GM12878 (cell line): ENCODE measurements around the gene GABBR2. TPM values are rescaled to one million over a fixed set of nuclear protein-coding genes. Genes with fewer than 3 reads are reported as not detected.

Experiments
- ATAC-seq: fragments of 200-7000 bp; cut with Tn5 transposase; 3 replicates; pipeline ENCODE4 v1.9.1; 2020; ENCODE audit warnings: mild to moderate bottlenecking, moderate library complexity
- BruUV-seq: library from RNA; stranded (reverse); fragments of 400-500 nt; replicated peaks from 2 replicates; lab custom pipeline; 2021; lab: Mats Ljungman, UMichigan
- CTCF ChIA-PET: fragments of 300-600 bp; sonication (Branson Sonifier 250); formaldehyde crosslinking; extraction: SDS; loops from one replicate; lab custom pipeline; 2021; ENCODE audit warnings: inconsistent platforms; lab: Yijun Ruan, JAX
- POLR2A ChIA-PET: fragments of 350-600 bp; formaldehyde crosslinking; extraction: SDS; loops from one replicate; lab custom pipeline; 2021; ENCODE audit warnings: inconsistent platforms; lab: Charles Lee
- RAD21 ChIA-PET: fragments of 300-600 bp; sonication (Branson Sonifier 250); formaldehyde crosslinking; loops from one replicate; lab custom pipeline; 2023; ENCODE audit warnings: antibody characterized with exemption; ENCODE audit not compliant: unreplicated experiment; lab: Charles Lee
- SMC1A ChIA-PET: fragments of 300-600 bp; sonication (Branson Sonifier 250); formaldehyde crosslinking; loops from one replicate; lab custom pipeline; 2023; ENCODE audit not compliant: unreplicated experiment, uncharacterized antibody; lab: Charles Lee
- DNase-seq: peaks from one replicate; pipeline ENCODE4 v3.0.0-alpha.2; 2011; ENCODE audit warnings: low read depth, low spot score
- FAIRE-seq: peaks from 3 replicates; lab custom pipeline; 2011; peaks lifted over from hg19 to GRCh38; lab: Jason Lieb, UNC
- H2AFZ ChIP-seq: 2 replicates; pipeline ENCODE4 v1.6.0; 2011; ENCODE audit warnings: low read depth, low read length, control low read depth; ENCODE audit not compliant: control insufficient read depth
- H3K27ac ChIP-seq: 2 replicates; pipeline ENCODE4 v1.5.1; 2011; ENCODE audit warnings: control low read depth; ENCODE audit not compliant: control insufficient read depth, insufficient read depth
- H3K27me3 ChIP-seq, 2 experiments: replicated peaks in 1 of 2; 2 replicates each; pipeline versions ENCODE4 v1.6.0 to v1.6.1; 2011; ENCODE audit warnings: low read length in 1 of 2; ENCODE audit not compliant: control insufficient read depth in 2 of 2, insufficient read depth in 2 of 2
- H3K36me3 ChIP-seq, 2 experiments: 2 replicates each; pipeline ENCODE4 v1.5.1; 2011; ENCODE audit warnings: low read length in 1 of 2; ENCODE audit not compliant: control insufficient read depth in 2 of 2, insufficient read depth in 2 of 2
- H3K4me1 ChIP-seq: 2 replicates; pipeline ENCODE4 v1.6.1; 2011; ENCODE audit warnings: mild to moderate bottlenecking, low read length, moderate library complexity, mixed read lengths; ENCODE audit not compliant: control insufficient read depth, insufficient read depth
- H3K4me2 ChIP-seq: 2 replicates; pipeline ENCODE4 v1.6.0; 2011; ENCODE audit warnings: control low read depth; ENCODE audit not compliant: control insufficient read depth, insufficient read depth
- H3K4me3 ChIP-seq: fragments of 200-600 bp; sonication (generic); 2 replicates; pipeline ENCODE4 v1.5.1; 2016
- H3K79me2 ChIP-seq: 2 replicates; pipeline ENCODE4 v1.6.0; 2011; ENCODE audit warnings: low read length; ENCODE audit not compliant: control insufficient read depth, insufficient read depth
- H3K9ac ChIP-seq: 2 replicates; pipeline ENCODE4 v1.8.0; 2011; ENCODE audit warnings: low read length, control low read depth, mixed read lengths; ENCODE audit not compliant: control insufficient read depth, insufficient read depth
- H3K9me3 ChIP-seq: replicated peaks from 3 replicates; pipeline ENCODE4 v1.5.1; 2011; ENCODE audit warnings: mild to moderate bottlenecking, low read length; ENCODE audit not compliant: control insufficient read depth, insufficient read depth
- H4K20me1 ChIP-seq: 2 replicates; pipeline ENCODE4 v1.6.0; 2011; ENCODE audit not compliant: control insufficient read depth, insufficient read depth
- BHLHE40 ChIP-seq, 2 experiments: fragments of 450-650 bp in 1 of 2; IDR thresholded peaks; 2 replicates each; pipeline ENCODE4 v1.6.1; 2011 to 2017; ENCODE audit warnings: low read depth in 2 of 2, borderline replicate concordance in 1 of 2, improper control_type of control experiment in 1 of 2, low read length in 1 of 2, mild to moderate bottlenecking in 1 of 2
- EGR1 ChIP-seq, 2 experiments: IDR thresholded peaks; 1 replicate in 1 of 2; 2 replicates in 1 of 2; pipeline ENCODE4 v1.6.1; 2011 to 2012; ENCODE audit warnings: low read depth in 2 of 2, low read length in 2 of 2, borderline replicate concordance in 1 of 2, mild to moderate bottlenecking in 1 of 2, moderate library complexity in 1 of 2
- GABPA ChIP-seq: IDR thresholded peaks from 2 replicates; pipeline ENCODE4 v1.6.1; 2014; ENCODE audit warnings: antibody characterized with exemption, low read depth, mild to moderate bottlenecking, inconsistent platforms
- KLF5 ChIP-seq: fragments of 450-650 bp; IDR thresholded peaks from 2 replicates; pipeline ENCODE4 v1.6.1; 2014; ENCODE audit warnings: mild to moderate bottlenecking; ENCODE audit not compliant: partially characterized antibody
- NR2C2 ChIP-seq: IDR thresholded peaks from 2 replicates; pipeline ENCODE4 v1.6.1; 2011; ENCODE audit warnings: borderline replicate concordance, low read depth; ENCODE audit not compliant: control insufficient read depth, insufficient read length
- RAD21 ChIP-seq: IDR thresholded peaks from 2 replicates; pipeline ENCODE4 v1.6.1; 2011; ENCODE audit warnings: mild to moderate bottlenecking, low read depth, low read length, moderate library complexity; ENCODE audit not compliant: insufficient read depth
- RCOR1 ChIP-seq: conservative IDR thresholded peaks from 2 replicates; pipeline ENCODE4 v1.6.1; 2012; ENCODE audit warnings: low read depth, low read length, improper control_type of control experiment
- TAF1 ChIP-seq: IDR thresholded peaks from 2 replicates; pipeline ENCODE4 v1.6.1; 2011; ENCODE audit warnings: mild to moderate bottlenecking, low read depth, low read length, borderline replicate concordance
- WRNIP1 ChIP-seq: IDR thresholded peaks from 2 replicates; pipeline ENCODE4 v1.6.1; 2011; ENCODE audit warnings: low read depth, low read length, improper control_type of control experiment, borderline replicate concordance
- WGBS: methylation state at CpG from one replicate; pipeline ENCODE4 v1.1.6; 2016; ENCODE audit warnings: low lambda C conversion rate; ENCODE audit not compliant: insufficient replicate concordance, insufficient coverage; ENCODE audit errors: missing lambda C conversion rate; 5-methylcytosine and 5-hydroxymethylcytosine counted together
- in situ Hi-C: fragments of 300-500 bp; cut with MboI; formaldehyde crosslinking; loops from 9 replicates; pipeline ENCODE4 v1.14.3; 2018; ENCODE audit warnings: mixed read lengths
- intact Hi-C: fragments of 100-400 bp; cut with micrococcal nuclease; formaldehyde crosslinking; loops from one replicate; pipeline ENCODE4 v1.14.2; 2022; ENCODE audit not compliant: unreplicated experiment
- polyA plus RNA-seq, 11 experiments: library from polyadenylated mRNA; depleted of rRNA in 4 of 11; unstranded in 6 of 11; stranded (reverse) in 5 of 11; fragments of >200 nt; fragmentation: Nextera tagmentation in 4 of 11; fragmentation: Illumina TruSeq in 1 of 11; extraction: Ambion mirVana in 4 of 11; extraction: Trizol in 1 of 11; gene quantifications; 1 replicate in 1 of 11; 2 replicates in 10 of 11; pipeline versions ENCODE4 v1.2.1 to v1.2.3, GENCODE V29; 2011 to 2016; ENCODE audit warnings: inconsistent platforms in 2 of 11, missing spikeins in 2 of 11, low read depth in 1 of 11
- total RNA-seq, 4 experiments: library from RNA; depleted of rRNA in 3 of 4; stranded (reverse); fragments of >200 nt in 3 of 4; fragmentation: Illumina TruSeq in 1 of 4; extraction: Trizol in 1 of 4; gene quantifications; 2 replicates each; pipeline versions ENCODE4 v1.2.1 to v1.2.3, GENCODE V29; 2013 to 2021
- TF ChIP-seq, protein P1 (sequence below): IDR thresholded peaks from 2 replicates; pipeline ENCODE4 v1.6.1; 2011; ENCODE audit warnings: mild to moderate bottlenecking, low read depth, low read length, moderate library complexity; ENCODE audit not compliant: insufficient replicate concordance
- TF ChIP-seq, protein P2 (sequence below): IDR thresholded peaks from 2 replicates; pipeline ENCODE4 v1.6.1; 2012; ENCODE audit warnings: low read depth, low read length, improper control_type of control experiment
- TF ChIP-seq, protein P3 (sequence below): fragments of 450-650 bp; IDR thresholded peaks from 2 replicates; pipeline ENCODE4 v1.6.1; 2016; ENCODE audit warnings: mild to moderate bottlenecking, moderate library complexity, borderline replicate concordance
- TF ChIP-seq, protein P4 (sequence below): IDR thresholded peaks from 2 replicates; pipeline ENCODE4 v1.6.1; 2011; ENCODE audit warnings: borderline replicate concordance, low read depth, mild to moderate bottlenecking, moderate library complexity, low read length; ENCODE audit not compliant: insufficient read depth, poor library complexity, severe bottlenecking

GABBR2 gene
- total and polyA plus RNA-seq, 10 of the 15 experiments (the other 5 are each of a cell fraction or from before 2014, with no cell fraction given) = 0.02 to 2.2 (median 0.06) TPM; not detected in 2

DNA sequence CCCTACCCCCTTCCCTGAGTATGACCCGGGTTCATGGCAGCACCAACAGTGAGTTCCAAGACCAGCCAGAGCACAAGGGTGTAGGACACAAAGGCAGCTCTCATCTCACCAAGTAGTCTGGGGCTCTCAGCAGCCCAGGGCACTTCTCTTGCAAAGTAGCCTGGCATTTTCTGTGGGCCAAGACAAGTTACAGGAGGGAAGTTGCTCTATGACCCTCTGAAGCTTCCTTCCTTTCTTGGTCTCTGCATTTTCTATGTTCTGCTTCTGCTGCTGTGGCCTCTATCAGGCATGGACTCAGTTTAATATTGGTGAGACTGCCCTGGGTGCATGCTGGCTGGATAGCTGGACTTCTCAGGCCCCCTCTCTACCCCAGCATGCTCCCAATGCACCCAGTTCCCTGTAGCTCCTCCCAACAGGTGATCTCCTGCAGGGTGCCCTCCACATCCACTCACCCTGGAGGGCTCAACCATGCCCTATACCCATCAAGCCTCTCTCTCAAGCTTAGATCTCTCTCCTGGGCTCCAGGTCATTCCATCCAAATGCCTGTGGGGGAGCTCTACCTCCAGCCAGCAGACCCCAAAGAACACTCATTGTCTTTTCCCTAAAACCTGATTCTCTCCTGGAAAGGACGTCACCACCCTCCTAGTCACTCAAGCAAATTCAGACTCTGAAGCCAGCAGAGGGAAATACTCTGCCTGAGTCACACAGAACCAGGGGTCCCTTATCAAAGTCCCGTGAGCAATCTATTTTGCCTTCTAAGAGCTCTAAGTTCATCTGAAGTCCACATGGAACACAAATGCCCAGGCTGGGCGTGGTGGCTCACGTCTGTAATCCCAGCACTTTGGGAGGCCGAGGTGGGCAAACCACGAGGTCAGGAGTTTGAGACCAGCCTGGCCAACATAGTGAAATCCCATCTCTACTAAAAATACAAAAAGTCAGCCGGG, 467.1 kb downstream of the GABBR2 start:
- SMC1A ChIA-PET = no interaction called here
- CTCF ChIA-PET = interaction anchor here (0.5 to 1.7 kb wide), 8 partner anchors 9 to 351 kb away, joined by 3 to 6 read pairs (median 3); partner anchors contain the start of gene TRMO
- H3K4me2 ChIP-seq = no peak overlapping the region
- TF ChIP-seq, protein P1, sequence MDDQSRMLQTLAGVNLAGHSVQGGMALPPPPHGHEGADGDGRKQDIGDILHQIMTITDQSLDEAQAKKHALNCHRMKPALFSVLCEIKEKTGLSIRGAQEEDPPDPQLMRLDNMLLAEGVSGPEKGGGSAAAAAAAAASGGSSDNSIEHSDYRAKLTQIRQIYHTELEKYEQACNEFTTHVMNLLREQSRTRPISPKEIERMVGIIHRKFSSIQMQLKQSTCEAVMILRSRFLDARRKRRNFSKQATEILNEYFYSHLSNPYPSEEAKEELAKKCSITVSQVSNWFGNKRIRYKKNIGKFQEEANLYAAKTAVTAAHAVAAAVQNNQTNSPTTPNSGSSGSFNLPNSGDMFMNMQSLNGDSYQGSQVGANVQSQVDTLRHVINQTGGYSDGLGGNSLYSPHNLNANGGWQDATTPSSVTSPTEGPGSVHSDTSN = no peak
- TF ChIP-seq, protein P2, sequence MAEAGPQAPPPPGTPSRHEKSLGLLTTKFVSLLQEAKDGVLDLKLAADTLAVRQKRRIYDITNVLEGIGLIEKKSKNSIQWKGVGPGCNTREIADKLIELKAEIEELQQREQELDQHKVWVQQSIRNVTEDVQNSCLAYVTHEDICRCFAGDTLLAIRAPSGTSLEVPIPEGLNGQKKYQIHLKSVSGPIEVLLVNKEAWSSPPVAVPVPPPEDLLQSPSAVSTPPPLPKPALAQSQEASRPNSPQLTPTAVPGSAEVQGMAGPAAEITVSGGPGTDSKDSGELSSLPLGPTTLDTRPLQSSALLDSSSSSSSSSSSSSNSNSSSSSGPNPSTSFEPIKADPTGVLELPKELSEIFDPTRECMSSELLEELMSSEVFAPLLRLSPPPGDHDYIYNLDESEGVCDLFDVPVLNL = no peak
- TF ChIP-seq, protein P3, sequence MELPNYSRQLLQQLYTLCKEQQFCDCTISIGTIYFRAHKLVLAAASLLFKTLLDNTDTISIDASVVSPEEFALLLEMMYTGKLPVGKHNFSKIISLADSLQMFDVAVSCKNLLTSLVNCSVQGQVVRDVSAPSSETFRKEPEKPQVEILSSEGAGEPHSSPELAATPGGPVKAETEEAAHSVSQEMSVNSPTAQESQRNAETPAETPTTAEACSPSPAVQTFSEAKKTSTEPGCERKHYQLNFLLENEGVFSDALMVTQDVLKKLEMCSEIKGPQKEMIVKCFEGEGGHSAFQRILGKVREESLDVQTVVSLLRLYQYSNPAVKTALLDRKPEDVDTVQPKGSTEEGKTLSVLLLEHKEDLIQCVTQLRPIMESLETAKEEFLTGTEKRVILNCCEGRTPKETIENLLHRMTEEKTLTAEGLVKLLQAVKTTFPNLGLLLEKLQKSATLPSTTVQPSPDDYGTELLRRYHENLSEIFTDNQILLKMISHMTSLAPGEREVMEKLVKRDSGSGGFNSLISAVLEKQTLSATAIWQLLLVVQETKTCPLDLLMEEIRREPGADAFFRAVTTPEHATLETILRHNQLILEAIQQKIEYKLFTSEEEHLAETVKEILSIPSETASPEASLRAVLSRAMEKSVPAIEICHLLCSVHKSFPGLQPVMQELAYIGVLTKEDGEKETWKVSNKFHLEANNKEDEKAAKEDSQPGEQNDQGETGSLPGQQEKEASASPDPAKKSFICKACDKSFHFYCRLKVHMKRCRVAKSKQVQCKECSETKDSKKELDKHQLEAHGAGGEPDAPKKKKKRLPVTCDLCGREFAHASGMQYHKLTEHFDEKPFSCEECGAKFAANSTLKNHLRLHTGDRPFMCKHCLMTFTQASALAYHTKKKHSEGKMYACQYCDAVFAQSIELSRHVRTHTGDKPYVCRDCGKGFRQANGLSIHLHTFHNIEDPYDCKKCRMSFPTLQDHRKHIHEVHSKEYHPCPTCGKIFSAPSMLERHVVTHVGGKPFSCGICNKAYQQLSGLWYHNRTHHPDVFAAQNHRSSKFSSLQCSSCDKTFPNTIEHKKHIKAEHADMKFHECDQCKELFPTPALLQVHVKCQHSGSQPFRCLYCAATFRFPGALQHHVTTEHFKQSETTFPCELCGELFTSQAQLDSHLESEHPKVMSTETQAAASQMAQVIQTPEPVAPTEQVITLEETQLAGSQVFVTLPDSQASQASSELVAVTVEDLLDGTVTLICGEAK = no peak
- TF ChIP-seq RAD21 (no peak), NR2C2 (no peak), KLF5 (no peak), EGR1 (IDR thresholded peaks at IDR 0.05; ENCODE audit: borderline replicate concordance in 1 of 2, low read depth in 2 of 2, low read length in 2 of 2) (no peak), WRNIP1 (no peak), TAF1 (no peak), RCOR1 (no peak), BHLHE40 (IDR thresholded peaks at IDR 0.05; ENCODE audit: borderline replicate concordance in 1 of 2, low read depth in 2 of 2, low read length in 1 of 2) (no peak), GABPA (no peak)
- TF ChIP-seq, protein P4, sequence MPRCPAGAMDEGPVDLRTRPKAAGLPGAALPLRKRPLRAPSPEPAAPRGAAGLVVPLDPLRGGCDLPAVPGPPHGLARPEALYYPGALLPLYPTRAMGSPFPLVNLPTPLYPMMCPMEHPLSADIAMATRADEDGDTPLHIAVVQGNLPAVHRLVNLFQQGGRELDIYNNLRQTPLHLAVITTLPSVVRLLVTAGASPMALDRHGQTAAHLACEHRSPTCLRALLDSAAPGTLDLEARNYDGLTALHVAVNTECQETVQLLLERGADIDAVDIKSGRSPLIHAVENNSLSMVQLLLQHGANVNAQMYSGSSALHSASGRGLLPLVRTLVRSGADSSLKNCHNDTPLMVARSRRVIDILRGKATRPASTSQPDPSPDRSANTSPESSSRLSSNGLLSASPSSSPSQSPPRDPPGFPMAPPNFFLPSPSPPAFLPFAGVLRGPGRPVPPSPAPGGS = no peak

More for the DNA sequence above, 467.1 kb downstream of the GABBR2 start:
- ATAC-seq (no peak), DNase-seq (no peak), FAIRE-seq (no peak)
- no peaks in the 10 kb centered on the region for H3K27me3 ChIP-seq
- no peaks in the 10 kb centered on the region for H4K20me1 ChIP-seq
- no peaks in the 10 kb centered on the region for H3K9me3 ChIP-seq
- no peaks in the 10 kb centered on the region for H3K4me1 ChIP-seq
- 40% methylated on average over 8 of the region's 8 CpGs for WGBS
- in situ Hi-C loops = no loop called here
- no peak overlapping the region for H2AFZ ChIP-seq
- no peak overlapping the region for H3K4me3 ChIP-seq
- BruUV-seq = no TSS peak
- ChIA-PET RAD21 (no interaction called here), POLR2A (interaction anchor here (0.6 kb wide), 1 partner anchor 45 kb away, joined by 4 read pairs; no protein-coding TSS in a partner anchor)
- H3K36me3 ChIP-seq = no peaks in the 10 kb centered on the region
- intact Hi-C loops = no loop called here
- no peaks in the 10 kb centered on the region for H3K79me2 ChIP-seq
- no peak overlapping the region for H3K27ac ChIP-seq
- H3K9ac ChIP-seq = no peak overlapping the region
